ENCODE measurements around the gene NFIB.

- TF ChIP-seq CTCF (IDR thresholded peaks at IDR 0.05; ENCODE audit: poor library complexity) (no peak), EZH2phosphoT487 (IDR thresholded peaks at IDR 0.05; ENCODE audit: low read depth, severe bottlenecking, unreplicated experiment) (no peak), EZH2 (IDR thresholded peaks at IDR 0.05; ENCODE audit: borderline replicate concordance) (no peak)
Observed at GRCh38 chr9:14238518-14238917, 75.4 kb downstream of the NFIB start.

Data from hepatocyte (in vitro differentiated cells).